RKO (cell line): ENCODE measurements around the gene MRPL4.

Experiments used
- DNase-seq: peaks from one replicate; pipeline ENCODE4 v3.0.0-alpha.2; 2016; ENCODE audit warnings: low spot score

The MRPL4 gene

DNA sequence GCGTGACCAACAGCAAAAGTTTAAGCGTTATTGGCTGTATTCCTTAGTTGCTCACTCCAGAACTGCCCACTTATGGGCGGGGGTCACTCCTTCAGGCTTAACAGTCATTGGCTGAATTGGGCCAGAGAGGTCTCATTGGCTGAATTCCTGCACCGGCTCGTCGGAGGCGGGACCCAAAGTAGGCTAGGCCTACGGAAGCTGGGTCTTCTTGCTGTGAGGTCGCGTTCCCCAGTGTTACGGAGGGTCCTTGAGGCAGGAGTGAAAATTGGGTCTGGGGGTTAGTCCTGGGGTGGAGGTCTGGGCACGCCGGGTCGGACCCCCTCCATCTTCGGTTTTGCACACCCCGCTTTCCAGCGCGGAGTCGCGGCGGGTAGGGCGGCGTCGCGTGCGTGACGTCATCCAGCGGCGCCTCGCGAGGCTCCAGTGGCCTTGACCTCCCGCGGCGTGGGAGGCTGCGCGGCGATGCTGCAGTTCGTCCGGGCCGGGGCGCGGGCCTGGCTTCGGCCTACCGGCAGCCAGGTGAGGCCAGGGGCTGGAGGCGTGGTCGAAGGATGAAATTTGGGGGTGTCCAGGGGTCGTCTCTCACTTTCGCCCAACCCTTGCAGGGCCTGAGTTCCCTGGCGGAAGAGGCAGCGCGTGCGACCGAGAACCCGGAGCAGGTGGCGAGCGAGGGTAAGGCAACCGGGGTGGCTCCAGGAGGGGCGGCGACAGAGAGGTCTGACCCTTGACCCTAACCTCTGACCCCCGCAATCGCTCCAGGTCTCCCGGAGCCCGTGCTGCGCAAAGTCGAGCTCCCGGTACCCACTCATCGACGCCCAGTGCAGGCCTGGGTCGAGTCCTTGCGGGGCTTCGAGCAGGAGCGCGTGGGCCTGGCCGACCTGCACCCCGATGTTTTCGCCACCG is at the start of gene MRPL4:
Gene MRPL4 (plus strand): TSS at position 423 of the 903 bp plus-strand sequence. CDS start 40 bp downstream, at position 463.
- peak; percentile 99 for DNase-seq

DNA sequence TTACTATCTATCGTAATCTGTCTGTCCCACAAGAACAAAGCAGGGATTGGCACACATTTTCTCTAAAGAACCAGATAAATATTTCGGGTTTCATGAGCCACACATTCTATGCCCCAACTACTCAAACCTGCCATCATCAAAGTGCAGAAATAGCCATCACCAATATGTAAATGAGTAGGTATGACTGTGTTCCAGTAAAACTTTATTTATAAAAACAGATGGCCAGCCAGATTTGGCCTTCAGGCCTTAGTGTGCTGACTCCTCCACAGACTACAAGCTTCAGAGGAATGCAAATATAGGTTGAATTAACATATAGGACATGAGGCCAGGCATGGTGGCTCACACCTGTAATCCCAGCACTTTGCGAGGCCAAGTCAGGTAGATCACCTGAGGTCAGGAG is 48.3 kb upstream of the MRPL4 start:
- DNase-seq, result no peak

DNA sequence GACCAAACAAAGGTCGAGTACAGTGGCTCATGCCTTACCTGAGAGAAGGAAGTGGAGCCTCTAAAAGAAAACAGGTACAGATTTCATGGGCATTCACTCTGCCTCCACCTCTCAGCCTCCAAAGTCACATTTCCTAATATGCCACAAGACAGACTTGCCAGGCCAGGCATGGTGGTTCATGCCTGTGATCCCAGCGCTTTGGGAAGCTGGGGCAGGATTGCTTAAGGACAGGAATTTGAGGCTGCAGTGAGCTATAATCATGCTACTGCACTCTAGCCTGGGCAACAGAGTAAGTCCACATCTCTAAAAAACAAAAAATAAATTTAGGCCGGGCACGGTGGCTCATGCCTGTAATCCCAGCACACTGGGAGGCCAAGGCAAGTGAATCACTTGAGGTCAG is 46.4 kb upstream of the MRPL4 start:
- DNase-seq, result no peak

DNA sequence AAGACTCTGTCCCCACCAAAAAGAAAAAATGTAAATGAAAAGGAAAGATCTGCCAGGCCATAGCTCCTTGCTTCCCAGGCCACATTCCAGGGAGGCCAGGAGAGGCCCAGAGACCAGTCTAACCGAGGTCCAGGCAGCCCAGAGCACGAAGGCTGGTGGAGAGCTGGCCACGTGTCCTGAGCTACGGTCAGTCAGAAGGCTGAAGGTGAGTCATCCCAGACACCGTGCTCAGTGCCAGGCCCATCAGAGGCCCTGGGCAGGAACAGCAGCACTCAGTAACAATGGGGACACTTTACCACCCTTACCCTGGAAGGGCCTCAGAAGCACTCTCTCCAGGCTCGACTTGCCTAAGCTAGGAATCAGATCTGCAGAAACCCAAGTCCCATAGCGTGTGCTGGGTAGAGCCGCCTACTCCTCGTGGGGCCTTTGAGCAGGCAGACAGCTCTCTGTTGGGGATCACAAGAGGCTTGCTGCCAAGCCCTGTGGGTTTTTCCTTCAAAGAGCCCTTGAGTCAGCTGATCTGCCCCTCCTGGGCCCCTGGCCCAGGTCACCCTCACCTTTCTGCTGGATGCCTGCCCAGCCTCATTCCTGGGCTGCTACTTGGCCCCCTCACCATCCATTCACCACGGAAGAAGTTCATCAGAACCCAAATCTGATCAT is 45.7 kb upstream of the MRPL4 start:
- peak; percentile 27 for DNase-seq

DNA sequence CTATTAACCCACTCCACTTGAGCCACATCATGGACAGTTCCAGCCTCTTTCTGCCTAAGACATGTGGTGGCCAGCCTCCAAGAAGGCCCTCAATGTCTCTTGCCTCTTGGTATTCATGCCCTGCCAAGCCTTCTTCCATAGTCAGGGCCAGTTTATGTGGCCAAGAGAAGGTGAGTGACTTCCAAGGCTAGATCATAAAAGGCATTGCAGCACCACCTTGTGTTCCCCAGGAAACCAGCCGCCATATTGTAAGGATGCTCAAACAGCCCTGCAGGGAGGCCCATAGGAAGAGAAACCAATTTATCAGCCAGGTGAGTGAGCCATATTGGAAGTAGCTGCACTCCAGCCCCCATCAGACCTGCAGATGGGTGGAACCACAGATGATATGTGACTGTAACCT is 45.0 kb upstream of the MRPL4 start:
- DNase-seq, result no peak

DNA sequence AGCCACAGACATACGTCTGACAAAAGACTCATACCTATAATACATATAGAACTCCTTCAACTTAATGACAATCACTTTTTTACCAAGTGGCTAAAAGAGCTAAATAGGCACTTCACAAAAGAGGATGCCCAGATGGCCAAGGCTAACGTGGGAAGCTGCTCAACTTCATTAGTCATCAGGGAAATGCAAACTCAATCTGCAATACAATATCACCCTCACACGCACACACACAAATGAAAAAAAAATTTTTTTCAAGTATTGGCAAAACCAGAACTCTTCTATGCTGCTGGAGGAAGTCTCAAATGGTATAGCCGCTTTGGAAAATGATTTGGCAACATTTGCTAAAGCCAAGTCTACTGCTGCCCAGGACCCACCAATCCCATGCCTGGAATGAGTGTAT is 42.7 kb upstream of the MRPL4 start:
- no peak for DNase-seq

DNA sequence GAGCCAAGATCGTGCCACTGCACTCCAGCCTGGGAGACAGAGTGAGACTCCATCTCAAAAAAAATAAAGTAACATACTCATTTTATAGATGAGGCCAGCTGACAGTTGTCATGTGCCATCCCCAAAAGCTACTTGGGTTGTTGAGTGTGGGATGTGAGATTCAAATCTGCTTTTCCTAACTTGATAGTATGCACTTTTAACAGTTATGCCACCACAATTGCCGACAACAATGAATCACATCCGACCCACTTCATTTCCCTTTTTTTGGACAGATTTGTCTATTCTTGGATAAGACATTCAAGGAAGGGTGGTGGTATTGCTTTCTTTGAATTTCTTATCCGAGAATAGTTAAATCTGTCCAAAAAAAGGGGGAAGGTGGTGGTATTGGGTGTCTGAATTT is 41.0 kb upstream of the MRPL4 start:
- DNase-seq, result no peak

DNA sequence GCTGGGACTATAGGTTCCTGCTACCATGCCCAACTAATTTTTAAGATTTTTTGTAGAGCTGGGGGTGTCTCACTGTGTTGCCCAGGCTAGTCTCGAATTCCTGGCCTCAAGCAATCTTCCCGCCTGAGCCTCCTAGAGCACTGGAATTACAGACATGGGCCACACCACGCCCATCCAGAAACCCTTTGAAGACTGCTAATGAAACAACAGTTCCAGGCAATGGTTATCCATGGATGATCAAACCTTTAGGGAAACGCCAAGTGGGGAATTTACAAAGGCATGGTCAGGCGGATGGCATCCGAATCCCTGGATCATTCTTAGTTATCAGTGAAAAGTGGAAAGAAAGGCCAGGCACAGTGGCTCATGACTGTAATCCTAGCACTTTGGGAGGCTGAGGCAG is 40.3 kb upstream of the MRPL4 start:
- no peak for DNase-seq

DNA sequence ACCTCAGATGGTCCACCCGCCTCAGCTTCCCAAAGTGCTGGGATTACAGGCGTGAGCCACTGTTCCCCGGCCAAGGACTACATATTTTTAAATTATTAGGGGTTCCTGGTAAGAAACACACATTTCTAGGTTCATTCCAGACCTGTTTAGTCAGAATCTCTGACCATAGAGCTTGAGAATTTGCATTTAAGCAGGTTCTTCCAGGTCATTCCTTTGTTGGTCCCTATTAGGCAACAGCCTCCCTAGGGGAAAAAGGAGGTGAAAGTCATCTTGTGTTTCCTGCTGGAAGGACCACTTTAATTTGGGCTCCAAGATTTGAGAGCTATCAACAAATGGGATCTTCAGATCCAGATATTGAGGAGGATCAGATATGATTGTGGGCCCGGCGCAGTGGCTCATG is 37.2 kb upstream of the MRPL4 start:
- DNase-seq, result no peak

DNA sequence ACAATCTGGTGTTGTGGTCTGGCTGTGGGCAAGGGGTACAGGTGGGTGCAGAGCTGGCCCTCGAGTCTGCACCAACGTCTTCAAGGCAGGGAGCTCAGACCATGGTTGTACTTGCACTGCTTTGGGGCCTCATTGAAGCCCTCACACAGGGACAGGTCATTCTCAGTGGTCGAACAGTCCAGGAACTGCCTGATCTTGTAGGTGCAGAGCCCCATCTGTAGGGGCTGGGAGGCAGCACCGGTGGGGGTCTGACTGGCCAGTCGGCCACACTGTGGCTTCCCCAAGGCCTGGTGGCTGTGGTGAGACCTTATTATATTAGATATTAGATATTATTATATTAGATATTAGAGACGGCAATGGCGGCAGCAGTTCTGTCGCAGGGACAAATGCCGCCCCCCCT is 34.9 kb upstream of the MRPL4 start:
- no peak for DNase-seq

DNA sequence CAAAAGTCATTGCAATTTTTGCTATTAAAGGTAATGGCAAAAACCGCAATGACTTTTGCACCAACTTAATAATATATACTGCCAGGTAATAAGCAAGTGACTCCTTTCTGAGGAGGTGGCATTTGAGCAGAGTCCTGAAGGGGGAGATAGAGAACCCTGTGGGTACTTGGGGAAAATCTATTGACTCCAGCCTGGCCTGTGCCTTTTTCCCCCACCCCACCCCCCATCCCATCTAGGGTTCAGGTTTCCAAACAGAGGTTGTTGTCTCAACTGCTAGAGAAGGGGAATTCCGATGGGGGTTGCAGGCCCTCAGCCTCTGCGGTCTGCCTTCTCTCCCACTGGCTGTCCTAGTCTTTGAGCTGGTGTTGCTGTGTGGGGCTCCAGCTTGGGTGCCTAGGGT is 32.3 kb upstream of the MRPL4 start:
- no peak for DNase-seq

DNA sequence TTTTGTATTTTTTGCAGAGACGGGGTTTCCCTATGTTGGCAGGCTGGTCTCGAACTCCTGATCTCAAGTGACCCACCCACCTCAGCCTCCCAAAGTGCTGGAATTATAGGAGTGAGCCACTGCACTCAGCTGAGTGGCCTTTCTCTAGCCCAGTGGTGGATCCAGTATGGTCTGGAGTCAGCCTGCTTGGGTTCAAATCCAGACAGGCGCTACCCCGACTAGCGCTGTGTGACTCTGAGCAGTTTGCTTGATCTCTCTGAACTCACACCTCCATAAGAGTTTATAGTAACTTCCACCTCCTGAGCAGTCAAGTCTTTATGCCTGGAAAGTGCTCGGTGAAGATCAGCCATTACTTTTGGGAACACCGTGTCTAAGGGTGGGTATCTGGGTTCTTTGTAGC is 31.3 kb upstream of the MRPL4 start:
- no peak for DNase-seq

DNA sequence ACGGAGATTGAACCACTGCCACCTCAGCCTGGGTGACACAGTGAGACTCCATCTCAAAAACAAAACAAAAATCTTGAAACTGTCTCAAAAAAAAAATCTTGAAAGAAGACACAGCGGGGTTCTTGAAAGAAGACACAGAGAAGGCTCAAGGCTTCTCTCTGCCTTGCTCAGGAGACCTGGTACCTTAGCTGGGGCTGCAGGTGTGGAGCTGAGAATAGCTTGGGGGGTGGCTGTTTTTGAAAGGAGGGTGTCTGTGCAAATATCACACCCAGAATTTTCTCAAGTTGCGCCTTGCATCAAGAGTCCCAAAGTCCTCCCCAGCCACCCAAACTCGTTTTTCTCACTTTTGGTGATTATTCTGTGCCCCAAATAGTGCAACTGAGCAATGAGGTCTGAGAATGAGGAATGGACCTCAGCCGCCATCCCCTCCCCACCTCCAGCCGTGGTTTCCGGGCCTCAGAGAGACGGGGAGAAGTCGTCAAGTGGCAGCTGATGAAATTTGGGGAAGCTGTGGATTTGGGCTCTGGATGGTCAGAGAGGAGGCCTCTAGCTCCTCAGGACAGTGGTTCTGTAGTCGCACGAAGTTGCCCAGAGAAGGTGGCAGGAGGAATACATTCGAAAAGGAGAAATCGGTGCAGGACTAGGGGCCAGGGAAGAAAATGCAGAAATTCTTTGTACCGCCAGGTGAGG is 29.7 kb upstream of the MRPL4 start:
- no peak for DNase-seq

DNA sequence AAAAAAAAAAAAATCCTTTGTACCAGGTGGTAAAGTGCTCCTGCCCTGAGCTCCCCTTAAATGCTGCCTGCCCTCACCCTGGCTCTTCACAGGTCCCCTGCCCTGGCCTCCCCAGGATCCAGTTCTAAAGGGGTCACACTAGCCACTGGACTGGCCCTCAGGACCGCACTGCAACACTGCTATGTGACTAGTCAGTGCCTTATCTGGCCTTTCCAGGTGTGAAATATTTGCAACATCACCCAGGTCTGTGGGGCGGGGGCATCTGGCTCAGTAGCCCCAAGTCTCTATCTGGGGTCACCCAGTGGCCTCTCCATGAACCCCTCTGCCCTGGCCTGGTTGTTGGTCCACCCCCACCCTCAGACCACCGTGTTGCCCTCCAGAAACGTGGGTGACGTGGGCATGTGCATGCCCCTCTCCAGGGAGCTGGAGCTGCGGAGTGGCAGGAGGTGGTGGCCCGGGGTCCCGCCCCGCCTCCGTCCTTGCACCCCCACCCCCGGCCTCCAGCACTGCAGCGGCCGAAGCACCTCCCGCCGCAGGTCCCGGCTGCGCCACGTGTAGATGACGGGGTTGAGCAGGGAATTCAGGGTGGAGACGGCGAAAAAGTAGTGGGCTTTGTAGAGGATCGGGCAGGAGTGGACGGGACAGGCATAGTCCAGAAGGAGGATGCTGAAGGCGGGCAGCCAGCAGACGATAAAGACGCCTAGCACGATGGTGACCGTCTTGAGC is 28.4 kb upstream of the MRPL4 start:
- no peak for DNase-seq

DNA sequence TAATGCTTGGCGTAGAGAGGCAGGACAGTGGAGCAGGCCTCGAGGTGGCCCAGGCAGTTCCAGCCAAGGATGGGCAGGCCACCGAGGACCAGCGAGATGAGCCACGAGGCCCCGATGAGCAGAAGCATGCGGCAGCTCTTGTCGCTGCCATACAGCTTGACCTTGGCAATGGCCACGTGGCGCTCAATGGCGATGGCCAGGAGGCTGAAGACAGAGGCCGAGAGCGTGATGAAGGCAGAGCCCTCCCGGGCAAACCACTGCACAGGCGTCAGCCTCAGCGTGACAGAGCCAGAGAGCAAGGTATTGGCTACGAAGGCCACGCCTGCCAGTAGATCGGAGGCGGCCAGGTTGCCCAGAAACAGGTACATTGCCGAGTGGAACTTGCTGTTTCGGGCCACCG is 27.7 kb upstream of the MRPL4 start:
- no peak for DNase-seq

DNA sequence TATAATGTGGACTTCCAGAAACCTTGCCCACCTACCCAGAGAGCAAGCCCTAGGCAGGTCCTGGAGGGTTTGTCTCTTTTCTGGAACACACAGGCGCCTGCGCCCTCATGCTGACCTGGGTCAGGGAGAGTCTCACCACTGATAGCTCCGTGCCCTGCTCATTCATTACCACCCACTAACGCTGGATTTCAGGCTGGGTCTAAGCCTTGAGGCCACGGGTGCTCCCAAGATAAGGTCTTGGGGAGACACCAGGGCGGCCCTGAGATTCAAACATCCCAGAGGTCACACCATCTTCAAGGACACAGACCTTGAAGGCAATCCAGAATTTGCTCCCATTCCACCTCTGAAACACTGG is 26.0 kb upstream of the MRPL4 start:
- no peak for DNase-seq

DNA sequence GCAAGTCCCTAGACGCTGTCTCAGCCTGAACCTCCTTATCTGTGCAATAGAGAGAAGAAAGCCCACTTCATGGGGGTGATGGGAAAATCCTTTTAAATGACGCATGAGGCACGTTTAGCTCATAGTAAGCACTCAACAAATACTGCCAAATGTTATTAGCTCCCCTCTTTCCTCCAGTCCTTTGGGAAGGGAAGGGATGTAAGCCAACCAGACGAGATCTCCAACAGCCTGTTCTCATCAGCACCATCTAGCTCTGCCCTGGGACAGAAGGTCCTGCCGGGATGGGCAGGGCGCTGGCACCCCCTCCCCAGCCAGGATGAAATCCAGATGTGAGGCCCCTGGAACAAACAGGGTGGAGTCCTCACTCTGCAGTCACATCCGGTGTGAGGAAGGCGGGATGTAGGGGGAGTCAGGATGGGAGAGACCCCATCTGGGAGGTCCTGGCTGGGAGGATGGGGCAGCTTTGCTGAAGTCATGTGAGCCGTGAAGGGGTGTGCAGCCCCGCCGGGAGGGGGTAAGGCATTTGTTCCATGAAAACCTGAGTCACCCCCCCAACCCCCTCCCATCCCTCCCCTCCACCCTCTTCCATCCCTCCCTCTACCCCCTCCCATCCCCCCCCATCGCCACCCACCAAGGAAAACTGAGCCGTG is 25.5 kb upstream of the MRPL4 start:
- DNase-seq, result no peak

DNA sequence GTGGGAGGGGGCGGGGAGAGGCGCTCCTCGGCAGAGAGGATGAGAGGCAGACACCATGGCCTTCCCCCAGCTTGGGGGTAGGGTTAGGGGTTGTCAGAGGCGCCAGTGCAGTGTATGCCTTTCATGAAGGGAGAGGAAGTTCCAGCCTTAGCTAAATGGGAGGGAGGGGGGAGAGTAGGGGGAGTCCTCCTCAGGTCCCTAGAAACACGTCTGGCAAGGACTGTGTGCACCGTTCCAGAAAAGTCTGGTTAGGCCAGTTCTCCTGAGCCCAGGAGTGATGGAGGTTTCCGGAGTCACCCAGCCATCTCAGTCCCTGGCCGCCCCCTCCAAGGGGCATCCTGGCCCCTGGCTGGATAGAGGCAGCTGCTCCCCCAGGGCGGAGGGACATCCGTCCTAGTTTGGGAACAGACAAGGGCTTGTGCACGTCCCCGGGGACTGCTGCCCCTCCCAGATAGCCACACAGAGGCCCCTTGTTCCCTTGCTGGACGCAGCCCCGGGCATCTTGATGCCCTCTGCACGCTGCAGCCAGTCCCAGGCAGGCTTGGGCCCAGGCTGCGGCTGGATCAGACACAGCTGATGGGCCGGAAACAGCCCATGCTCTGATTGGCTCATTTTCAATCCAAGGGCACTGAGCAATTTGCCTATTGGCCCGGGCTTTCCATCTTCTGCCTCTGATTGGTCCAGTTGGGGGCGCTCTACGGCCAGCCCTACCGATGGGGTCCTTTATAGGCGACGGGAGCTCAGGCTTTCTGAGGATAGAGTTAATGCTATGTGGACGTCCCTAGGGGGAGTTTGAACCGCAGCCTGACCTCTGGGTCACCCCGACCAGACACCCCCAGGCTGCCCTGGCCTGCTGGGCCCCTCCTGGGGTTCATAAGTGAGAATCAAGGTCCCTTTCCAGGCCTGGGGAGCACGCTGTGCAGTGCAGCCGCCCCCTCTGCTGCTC is 24.7 kb upstream of the MRPL4 start:
- peak; percentile 46 for DNase-seq

DNA sequence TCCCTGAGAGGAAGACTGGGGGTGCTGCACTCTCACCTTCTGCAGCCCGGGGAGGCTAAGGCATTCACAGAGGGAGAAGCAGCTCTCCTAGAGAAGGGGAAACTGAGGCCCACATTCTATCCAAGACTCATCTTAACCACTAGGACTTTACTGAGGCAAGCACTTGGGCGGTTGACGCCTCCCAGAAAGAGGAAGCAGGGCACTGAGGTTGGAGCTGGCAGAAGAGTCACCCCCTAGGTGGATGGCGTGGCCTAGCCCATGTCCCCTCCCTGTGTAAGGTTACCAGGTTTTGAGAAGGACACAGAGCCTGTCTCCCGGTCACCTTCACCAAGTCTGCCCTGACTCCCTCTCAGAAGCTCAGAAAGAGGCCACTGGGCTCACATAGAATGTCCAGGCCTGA is 23.6 kb upstream of the MRPL4 start:
- no peak for DNase-seq

DNA sequence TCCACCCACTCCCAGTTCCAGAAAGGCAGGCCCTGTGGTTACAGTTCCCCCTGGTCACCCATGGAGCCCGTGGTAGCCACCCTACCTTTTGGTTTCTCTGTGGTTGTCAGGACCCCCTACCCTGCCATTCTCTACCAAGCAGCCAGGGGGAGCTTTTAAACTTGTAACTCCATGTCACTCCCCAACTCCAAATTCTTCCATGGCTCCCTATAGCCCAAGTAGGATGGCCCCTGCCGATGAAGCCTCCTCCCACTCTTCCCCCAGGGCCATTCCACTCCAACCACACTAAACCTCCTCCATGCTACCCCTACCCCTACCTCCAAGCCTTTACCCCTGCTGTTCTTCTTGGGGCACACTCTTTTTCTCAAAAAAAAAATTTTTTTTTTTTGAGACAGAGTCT is 23.1 kb upstream of the MRPL4 start:
- peak; percentile 61 for DNase-seq
